Measurements from ENCODE around the gene ZNF415. TPM values are rescaled to one million over a fixed set of nuclear protein-coding genes. Genes with fewer than 3 reads are reported as not detected.

Gene ZNF415
- total and polyA plus RNA-seq, 9 of the 15 experiments (the other 6 are each of a cell fraction or from before 2014, with no cell fraction given), result 0.06 to 0.82 (median 0.14) TPM; not detected in 2

- H4K20me1 ChIP-seq (replicated peaks; ENCODE audit: control insufficient read depth, insufficient read depth, low read length), result no peaks in the 10 kb centered on the region
- peaks cover 6% of the 10 kb centered on the region for H3K9me3 ChIP-seq (replicated peaks; ENCODE audit: control insufficient read depth, insufficient read depth, low read depth, low read length)
- no peak for ATAC-seq
- no peaks in the 10 kb centered on the region for H3K27me3 ChIP-seq (ENCODE audit: control insufficient read depth in 2 of 2, insufficient read depth in 2 of 2, low read length in 2 of 2)
- H3K4me2 ChIP-seq (ENCODE audit: insufficient read depth, low read length), result no peak overlapping the region
- no peaks in the 10 kb centered on the region for H3K4me1 ChIP-seq (replicated peaks in 1 of 2; ENCODE audit: control insufficient read depth in 2 of 2, insufficient read depth in 2 of 2, low read length in 2 of 2)
- 93% methylated on average over 10 of the region's 10 CpGs for WGBS (ENCODE audit: insufficient coverage, low coverage, missing lambda C conversion rate)
- no TSS peak for BruUV-seq (replicated peaks)
- DNase-seq (ENCODE audit: extremely low read depth in 1 of 4, low spot score in 3 of 4), result peak in 3 of 4 experiments; percentile 20 to 27 (median 20)
- no peak overlapping the region for H2AFZ ChIP-seq (ENCODE audit: low read depth, low read length)
- no peak for TF ChIP-seq SMAD2 (IDR thresholded peaks at IDR 0.05; ENCODE audit: low read depth, low read length)
- TF ChIP-seq CBFA2T2 (conservative IDR thresholded peaks at IDR 0.05), result no peak
- TF ChIP-seq KDM2B (CRISPR knock-in tag; IDR thresholded peaks at IDR 0.05), result no peak
- no peak for TF ChIP-seq PML (IDR thresholded peaks at IDR 0.05; ENCODE audit: low read length)
- TF ChIP-seq RAD21 (CRISPR knock-in tag; conservative IDR thresholded peaks at IDR 0.05 in 1 of 2, IDR thresholded peaks at IDR 0.05 in 1 of 2), result 0 out of 4 replicates have a peak, but pooled peaks of 1 of the 2 experiments have one; percentile 6
- TF ChIP-seq CTCF (IDR thresholded peaks at IDR 0.05 in 2 of 3, conservative IDR thresholded peaks at IDR 0.05 in 1 of 3; ENCODE audit: insufficient read depth in 2 of 3, low read depth in 1 of 3, low read length in 3 of 3), result peak; percentile 23 to 50 (median 43)
- no peak overlapping the region for H3K27ac ChIP-seq (ENCODE audit: extremely low read depth, low read depth, low read length)
- H3K79me2 ChIP-seq (ENCODE audit: control insufficient read depth, insufficient read depth, low read length), result peaks cover 6% of the 10 kb centered on the region; the same call in 2 of the 3 replicates
- H3K4me3 ChIP-seq, result no peak overlapping the region
- FAIRE-seq, result no peak
- CTCF ChIA-PET (ENCODE audit: low intra/inter-chr PET ratio), result no interaction called here
- intact Hi-C loops (cut with micrococcal nuclease), result no loop called here
- no peak overlapping the region for H3K9ac ChIP-seq (ENCODE audit: insufficient read depth in 1 of 2, low read depth in 2 of 2, low read length in 2 of 2)
- H3K36me3 ChIP-seq (ENCODE audit: control insufficient read depth, insufficient read depth, low read length), result peaks cover 48% of the 10 kb centered on the region; the same call in 2 of the 3 replicates
- POLR2A ChIA-PET, result interaction anchor here (0.6 kb wide), 1 partner anchor 207 kb away, joined by 3 read pairs; no protein-coding TSS in a partner anchor
- no peaks in the 10 kb centered on the region for H3K9me1 ChIP-seq (ENCODE audit: control insufficient read depth, insufficient read depth, low read length)
- in situ Hi-C loops (cut with MboI), result no loop called here
Observed at GRCh38 chr19:53076984-53077383, 55.7 kb downstream of the ZNF415 start.

Measured in K562 (cell line).